Measurements from ENCODE around the gene CCDC137. TPM values are rescaled to one million over a fixed set of nuclear protein-coding genes. Genes with fewer than 3 reads are reported as not detected.

CCDC137 gene
- total and polyA plus RNA-seq, 2 of the 13 experiments (the other 11 are each of a cell fraction or from before 2014, with no cell fraction given), result 14.6 to 39.1 TPM

- TF ChIP-seq ONECUT2 (CRISPR knock-in tag; IDR thresholded peaks at IDR 0.05) (no peak), ZNF382 (CRISPR knock-in tag; IDR thresholded peaks at IDR 0.05; ENCODE audit: borderline replicate concordance) (no peak), FOXC1 (CRISPR knock-in tag; IDR thresholded peaks at IDR 0.05; ENCODE audit: borderline replicate concordance) (no peak), CREM (IDR thresholded peaks at IDR 0.05) (no peak), CREM (CRISPR knock-in tag; IDR thresholded peaks at IDR 0.05) (no peak), ZMYM3 (CRISPR knock-in tag; IDR thresholded peaks at IDR 0.05) (no peak), MXI1 (IDR thresholded peaks at IDR 0.05; ENCODE audit: borderline replicate concordance, low read depth, low read length) (no peak), ZNF33B (CRISPR knock-in tag; IDR thresholded peaks at IDR 0.05) (no peak), ZNF484 (CRISPR knock-in tag; IDR thresholded peaks at IDR 0.05; ENCODE audit: borderline replicate concordance, low read depth) (no peak), YY1 (IDR thresholded peaks at IDR 0.05; ENCODE audit: insufficient read depth, insufficient replicate concordance, low read depth, low read length) (no peak), ARNT2 (CRISPR knock-in tag; IDR thresholded peaks at IDR 0.05; ENCODE audit: low read depth) (no peak), POLR2G (IDR thresholded peaks at IDR 0.05; ENCODE audit: low read depth, low read length) (peak; percentile 61; the same call in 1 of the 2 replicates), IRX3 (CRISPR knock-in tag; IDR thresholded peaks at IDR 0.05; ENCODE audit: borderline replicate concordance, low read depth) (no peak), DNMT1 (CRISPR knock-in tag; IDR thresholded peaks at IDR 0.05) (no peak), NR1H2 (CRISPR knock-in tag; IDR thresholded peaks at IDR 0.05; ENCODE audit: borderline replicate concordance, low read depth) (no peak), ZNF367 (CRISPR knock-in tag; IDR thresholded peaks at IDR 0.05; ENCODE audit: borderline replicate concordance) (no peak), NFRKB (IDR thresholded peaks at IDR 0.05) (no peak), ZNF230 (CRISPR knock-in tag; IDR thresholded peaks at IDR 0.05) (no peak), ZNF562 (CRISPR knock-in tag; IDR thresholded peaks at IDR 0.05; ENCODE audit: borderline replicate concordance) (no peak), POLR2A (IDR thresholded peaks at IDR 0.05; ENCODE audit: insufficient read depth in 1 of 2, low read depth in 2 of 2, low read length in 2 of 2) (peak; percentile 16 to 81; a peak in 2 of 4 replicates), TBX2 (CRISPR knock-in tag; IDR thresholded peaks at IDR 0.05; ENCODE audit: borderline replicate concordance) (peak; percentile 32; the same call in 1 of the 2 replicates), HMGXB3 (CRISPR knock-in tag; IDR thresholded peaks at IDR 0.05; ENCODE audit: borderline replicate concordance) (no peak), IRF2 (CRISPR knock-in tag; IDR thresholded peaks at IDR 0.05) (no peak), GABPA (IDR thresholded peaks at IDR 0.05; ENCODE audit: low read depth, low read length) (no peak), GABPA (CRISPR knock-in tag; IDR thresholded peaks at IDR 0.05; ENCODE audit: low read depth) (no peak), BORCS8-MEF2B (CRISPR knock-in tag; IDR thresholded peaks at IDR 0.05) (0 out of 2 replicates have a peak, but pooled peaks have one; percentile 25), U2AF1 (optimal IDR thresholded peaks at IDR 0.05; ENCODE audit: low read depth, low read length) (no peak), HNRNPK (IDR thresholded peaks at IDR 0.05; ENCODE audit: low read depth, low read length, poor library complexity, severe bottlenecking) (no peak)
These were observed 55.9 kb downstream of the CCDC137 start (continued) for GRCh38 chr17:81722184-81723120.
